NCI-H2107 (cell line): ENCODE results near the gene SLC5A1.

Experiments
- DNase-seq: peaks from one replicate; lab custom pipeline; 2025; lab: John Stamatoyannopoulos, UW

SLC5A1 gene

GRCh38 chr22:32050678-32051515 lies 7.8 kb downstream of the SLC5A1 start:
- DNase-seq, result peak; percentile 56

- no peak for DNase-seq
Measured at GRCh38 chr22:32052244-32052643, 9.2 kb downstream of the SLC5A1 start.

GRCh38 chr22:32052936-32053791 lies 10.1 kb downstream of the SLC5A1 start:
- no peak for DNase-seq

- DNase-seq, result no peak
Measured at GRCh38 chr22:32055069-32055468, 12.0 kb downstream of the SLC5A1 start.

GRCh38 chr22:32058656-32059260 lies 15.7 kb downstream of the SLC5A1 start:
- no peak for DNase-seq

- no peak for DNase-seq
Measured at GRCh38 chr22:32059426-32059825, 16.4 kb downstream of the SLC5A1 start.

- no peak for DNase-seq
Measured at GRCh38 chr22:32063701-32064100, 20.6 kb downstream of the SLC5A1 start.

- DNase-seq, result no peak
Measured at GRCh38 chr22:32066820-32067219, 23.8 kb downstream of the SLC5A1 start.

GRCh38 chr22:32067613-32068012 lies 24.6 kb downstream of the SLC5A1 start:
- DNase-seq, result no peak

GRCh38 chr22:32069579-32070372 lies 26.7 kb downstream of the SLC5A1 start:
- DNase-seq, result no peak

GRCh38 chr22:32073262-32073661 lies 30.2 kb downstream of the SLC5A1 start:
- no peak for DNase-seq

- no peak for DNase-seq
Measured at GRCh38 chr22:32073823-32074380, 30.8 kb downstream of the SLC5A1 start.

- no peak for DNase-seq
Measured at GRCh38 chr22:32075997-32076760, 33.1 kb downstream of the SLC5A1 start.

- DNase-seq, result no peak
Measured at GRCh38 chr22:32076761-32077084, 33.7 kb downstream of the SLC5A1 start.

GRCh38 chr22:32077151-32077550 lies 34.1 kb downstream of the SLC5A1 start:
- no peak for DNase-seq

GRCh38 chr22:32079130-32080089 lies 36.3 kb downstream of the SLC5A1 start:
- DNase-seq, result no peak

- DNase-seq, result peak; percentile 19
Measured at GRCh38 chr22:32080904-32081303, 37.8 kb downstream of the SLC5A1 start.

GRCh38 chr22:32082331-32082730 lies 39.3 kb downstream of the SLC5A1 start:
- no peak for DNase-seq

- no peak for DNase-seq
Measured at GRCh38 chr22:32083000-32083399, 39.9 kb downstream of the SLC5A1 start.

- DNase-seq, result no peak
Measured at GRCh38 chr22:32083814-32084213, 40.8 kb downstream of the SLC5A1 start.
